H1 (cell line): ENCODE measurements around the gene C1orf21. TPM values are rescaled to one million over a fixed set of nuclear protein-coding genes. Genes with fewer than 3 reads are reported as not detected.

Experiments used
- CTCF ChIA-PET: fragments of 300-600 bp; sonication (Branson Sonifier 250); formaldehyde crosslinking; loops from one replicate; lab custom pipeline; 2021; ENCODE audit not compliant: partially characterized antibody; lab: Charles Lee
- POLR2A ChIA-PET: fragments of 300-600 bp; sonication (Branson Sonifier 250); formaldehyde crosslinking; loops from one replicate; lab custom pipeline; 2021; ENCODE audit warnings: inconsistent platforms; ENCODE audit not compliant: partially characterized antibody; lab: Charles Lee
- DNase-seq, 2 experiments: peaks; one replicate each; pipeline versions ENCODE4 v3.0.0 to v3.0.0-alpha.2; 2010 to 2022; ENCODE audit warnings: low spot score in 2 of 2, low read depth in 1 of 2, mixed read lengths in 1 of 2
- FAIRE-seq: peaks from 2 replicates; lab custom pipeline; 2011; peaks lifted over from hg19 to GRCh38; lab: Jason Lieb, UNC
- H2AFZ ChIP-seq: 2 replicates; pipeline ENCODE4 v1.8.1; 2012; ENCODE audit warnings: low read length, inconsistent platforms
- H2AK5ac ChIP-seq: 2 replicates; pipeline ENCODE4 v1.6.1; 2013; ENCODE audit warnings: low read depth, low read length
- H2BK120ac ChIP-seq: replicated peaks from 2 replicates; pipeline ENCODE3; 2013; ENCODE audit warnings: low read depth, low read length, inconsistent platforms
- H2BK12ac ChIP-seq: 2 replicates; pipeline ENCODE4 v1.6.1; 2013; ENCODE audit warnings: low read depth, low read length
- H2BK15ac ChIP-seq: 2 replicates; pipeline ENCODE4 v1.6.1; 2013; ENCODE audit warnings: low read length
- H2BK20ac ChIP-seq: 2 replicates; pipeline ENCODE4 v1.6.1; 2013; ENCODE audit warnings: low read length
- H2BK5ac ChIP-seq: 2 replicates; pipeline ENCODE4 v1.6.1; 2013; ENCODE audit warnings: low read depth, low read length
- H3K14ac ChIP-seq: 2 replicates; pipeline ENCODE4 v1.6.1; 2013; ENCODE audit warnings: inconsistent platforms; ENCODE audit not compliant: insufficient read length
- H3K18ac ChIP-seq: 2 replicates; pipeline ENCODE4 v1.6.1; 2013; ENCODE audit warnings: low read length; ENCODE audit errors: extremely low read depth
- H3K23ac ChIP-seq: 2 replicates; pipeline ENCODE4 v1.6.1; 2013; ENCODE audit warnings: inconsistent platforms; ENCODE audit not compliant: insufficient read length
- H3K23me2 ChIP-seq: 2 replicates; pipeline ENCODE4 v1.6.1; 2013; ENCODE audit warnings: low read depth, low read length
- H3K27ac ChIP-seq: 2 replicates; pipeline ENCODE4 v1.6.1; 2011; ENCODE audit warnings: low read depth, low read length, inconsistent platforms
- H3K27me3 ChIP-seq, 4 experiments: replicated peaks in 1 of 4; 1 replicate in 1 of 4; 2 replicates in 3 of 4; pipeline versions ENCODE4 v1.6.1 to v1.8.1; 2011 to 2013; ENCODE audit warnings: low read length in 3 of 4, mild to moderate bottlenecking in 3 of 4, inconsistent platforms in 2 of 4, mixed read lengths in 2 of 4, moderate library complexity in 1 of 4; ENCODE audit not compliant: control insufficient read depth in 3 of 4, insufficient read depth in 3 of 4; ENCODE audit errors: extremely low read depth in 1 of 4
- H3K36me3 ChIP-seq, 4 experiments: 2 replicates each; pipeline versions ENCODE4 v1.6.1 to v1.8.1; 2011 to 2013; ENCODE audit warnings: mild to moderate bottlenecking in 4 of 4, low read length in 3 of 4, moderate library complexity in 2 of 4, control low read depth in 1 of 4, inconsistent platforms in 1 of 4; ENCODE audit not compliant: insufficient read depth in 4 of 4, control insufficient read depth in 2 of 4
- H3K4ac ChIP-seq: replicated peaks from 2 replicates; pipeline ENCODE3; 2013; ENCODE audit warnings: low read length, low read depth, mixed read lengths, inconsistent platforms; ENCODE audit not compliant: insufficient read length
- H3K4me1 ChIP-seq, 4 experiments: replicated peaks in 1 of 4; 1 replicate in 1 of 4; 2 replicates in 3 of 4; pipeline versions ENCODE4 v1.6.1 to v1.8.1; 2011 to 2013; ENCODE audit warnings: low read length in 3 of 4, inconsistent platforms in 2 of 4, mixed read lengths in 1 of 4; ENCODE audit not compliant: insufficient read depth in 4 of 4, control insufficient read depth in 3 of 4
- H3K4me2 ChIP-seq, 2 experiments: 2 replicates each; pipeline versions ENCODE4 v1.6.1 to v1.8.1; 2011 to 2013; ENCODE audit warnings: low read depth in 2 of 2, low read length in 2 of 2, control low read depth in 1 of 2, inconsistent platforms in 1 of 2, mild to moderate bottlenecking in 1 of 2; ENCODE audit not compliant: insufficient read depth in 1 of 2
- H3K4me3 ChIP-seq, 4 experiments: fragments of 200-600, 300-600 bp in 1 of 4; sonication (generic), shearing (Covaris generic), sonication (Bioruptor Twin) in 1 of 4; 2 replicates each; pipeline versions ENCODE4 v1.5.1 to v1.8.1; 2011 to 2016; ENCODE audit warnings: low read length in 4 of 4, low read depth in 3 of 4, control low read depth in 2 of 4, inconsistent platforms in 2 of 4, mild to moderate bottlenecking in 2 of 4, mixed read lengths in 1 of 4, moderate library complexity in 1 of 4; ENCODE audit not compliant: insufficient read depth in 2 of 4; ENCODE audit errors: extremely low read depth in 1 of 4
- H3K56ac ChIP-seq: replicated peaks from 2 replicates; pipeline ENCODE3; 2013; ENCODE audit warnings: low read depth, mild to moderate bottlenecking, mixed read lengths, low read length, inconsistent platforms; ENCODE audit not compliant: insufficient read length
- H3K79me1 ChIP-seq: 2 replicates; pipeline ENCODE4 v1.6.1; 2013; ENCODE audit warnings: low read depth, low read length, control low read depth
- H3K79me2 ChIP-seq, 2 experiments: 2 replicates each; pipeline versions ENCODE4 v1.6.1 to v1.8.1; 2012 to 2013; ENCODE audit warnings: low read length in 2 of 2, mild to moderate bottlenecking in 2 of 2, inconsistent platforms in 1 of 2; ENCODE audit not compliant: insufficient read depth in 2 of 2, control insufficient read depth in 1 of 2
- H3K9ac ChIP-seq, 4 experiments: replicated peaks in 1 of 4; 1 replicate in 1 of 4; 2 replicates in 3 of 4; pipeline versions ENCODE4 v1.6.1 to v1.8.1; 2011 to 2013; ENCODE audit warnings: low read depth in 3 of 4, low read length in 3 of 4, control low read depth in 2 of 4, mild to moderate bottlenecking in 2 of 4, moderate library complexity in 2 of 4, inconsistent platforms in 1 of 4; ENCODE audit errors: extremely low read depth in 1 of 4
- H3K9me3 ChIP-seq, 2 experiments: 2 replicates each; pipeline versions ENCODE4 v1.6.1 to v1.8.1; 2012 to 2013; ENCODE audit warnings: mild to moderate bottlenecking in 2 of 2, moderate library complexity in 2 of 2, control low read depth in 1 of 2, inconsistent platforms in 1 of 2, low read depth in 1 of 2, low read length in 1 of 2, mixed read lengths in 1 of 2; ENCODE audit not compliant: insufficient read depth in 2 of 2
- H4K20me1 ChIP-seq, 2 experiments: replicated peaks in 1 of 2; 2 replicates each; pipeline versions ENCODE3 to v1.8.1; 2011 to 2013; ENCODE audit warnings: inconsistent platforms in 2 of 2, low read length in 2 of 2, mild to moderate bottlenecking in 1 of 2; ENCODE audit not compliant: insufficient read depth in 2 of 2, control insufficient read depth in 1 of 2
- H4K5ac ChIP-seq: 2 replicates; pipeline ENCODE4 v1.6.1; 2013; ENCODE audit warnings: low read length, low read depth, mixed read lengths, inconsistent platforms; ENCODE audit not compliant: insufficient read length
- H4K8ac ChIP-seq: 2 replicates; pipeline ENCODE4 v1.8.0; 2013; ENCODE audit warnings: mild to moderate bottlenecking, moderate library complexity, low read length, inconsistent platforms; ENCODE audit not compliant: insufficient read depth; ENCODE audit errors: extremely low read depth
- H4K91ac ChIP-seq: replicated peaks from 2 replicates; pipeline ENCODE3; 2013; ENCODE audit warnings: low read length, mixed read lengths, inconsistent platforms; ENCODE audit not compliant: insufficient read length
- ASH2L ChIP-seq: fragments of 200-600, 300-600 bp; sonication (generic); IDR thresholded peaks from one replicate; pipeline ENCODE4 v1.7.1; 2017; ENCODE audit warnings: low read length
- BACH1 ChIP-seq: IDR thresholded peaks from 2 replicates; pipeline ENCODE4 v1.6.1; 2012; ENCODE audit warnings: low read length, improper control_type of control experiment
- BCL11A ChIP-seq, 2 experiments: IDR thresholded peaks; one replicate each; pipeline ENCODE4 v1.6.1; 2011; ENCODE audit warnings: low read depth in 2 of 2, low read length in 2 of 2, mild to moderate bottlenecking in 2 of 2
- CHD2 ChIP-seq: IDR thresholded peaks from 2 replicates; pipeline ENCODE4 v1.6.1; 2012; ENCODE audit warnings: low read length, improper control_type of control experiment
- CREB1 ChIP-seq: IDR thresholded peaks from 2 replicates; pipeline ENCODE4 v1.6.1; 2012; ENCODE audit warnings: inconsistent platforms
- E2F6 ChIP-seq: IDR thresholded peaks from 2 replicates; pipeline ENCODE4 v1.6.1; 2012; ENCODE audit warnings: inconsistent platforms
- GTF2F1 ChIP-seq: IDR thresholded peaks from 2 replicates; pipeline ENCODE4 v1.6.1; 2012; ENCODE audit warnings: low read depth, low read length, improper control_type of control experiment, borderline replicate concordance
- HDAC2 ChIP-seq, 2 experiments: fragments of 300-600 bp in 1 of 2; sonication (generic) in 1 of 2; IDR thresholded peaks; 2 replicates each; pipeline ENCODE4 v1.6.1; 2011 to 2012; ENCODE audit warnings: low read depth in 2 of 2, low read length in 2 of 2, mild to moderate bottlenecking in 2 of 2, moderate library complexity in 2 of 2, borderline replicate concordance in 1 of 2, inconsistent platforms in 1 of 2
- POLR2A ChIP-seq, 2 experiments: IDR thresholded peaks; 1 replicate in 1 of 2; 2 replicates in 1 of 2; pipeline ENCODE4 v1.6.1; 2011; ENCODE audit warnings: low read depth in 2 of 2, low read length in 2 of 2, mild to moderate bottlenecking in 2 of 2; ENCODE audit errors: control extremely low read depth in 1 of 2
- RXRA ChIP-seq: IDR thresholded peaks from 2 replicates; pipeline ENCODE4 v1.6.1; 2011; ENCODE audit warnings: low read depth, mild to moderate bottlenecking, low read length, moderate library complexity; ENCODE audit not compliant: insufficient read depth
- SIN3A ChIP-seq, 2 experiments: IDR thresholded peaks in 1 of 2; conservative IDR thresholded peaks in 1 of 2; 2 replicates each; pipeline ENCODE4 v1.6.1; 2011 to 2012; ENCODE audit warnings: low read length in 2 of 2, improper control_type of control experiment in 1 of 2, low read depth in 1 of 2, mild to moderate bottlenecking in 1 of 2
- TAF1 ChIP-seq: IDR thresholded peaks from 2 replicates; pipeline ENCODE4 v1.6.1; 2011; ENCODE audit warnings: mild to moderate bottlenecking, low read depth, low read length
- TEAD4 ChIP-seq: IDR thresholded peaks from 2 replicates; pipeline ENCODE4 v1.6.1; 2012; ENCODE audit warnings: low read depth, low read length, inconsistent platforms, mixed read lengths
- USF2 ChIP-seq: IDR thresholded peaks from 2 replicates; pipeline ENCODE4 v1.6.1; 2011; ENCODE audit warnings: low read length, improper control_type of control experiment
- WGBS, 2 experiments: shearing (Covaris generic) in 1 of 2; methylation state at CpG; one replicate each; pipeline versions ENCODE4 v1.1.6 to v1.1.7; 2013 to 2015; ENCODE audit warnings: low lambda C conversion rate in 2 of 2, mixed read lengths in 2 of 2, inconsistent platforms in 1 of 2, low coverage in 1 of 2, missing lambda C conversion rate in 1 of 2; ENCODE audit not compliant: insufficient replicate concordance in 2 of 2, insufficient coverage in 1 of 2, insufficient read length in 1 of 2; ENCODE audit errors: extremely low coverage in 1 of 2, missing lambda C conversion rate in 1 of 2; 5-methylcytosine and 5-hydroxymethylcytosine counted together
- polyA plus RNA-seq, 7 experiments: library from polyadenylated mRNA; depleted of rRNA in 3 of 7; stranded (reverse) in 5 of 7; unstranded in 2 of 7; fragments of >200 nt in 5 of 7; fragments of 200-250 nt in 2 of 7; gene quantifications; 1 replicate in 5 of 7; 2 replicates in 1 of 7; 4 replicates in 1 of 7; pipeline versions ENCODE4 v1.2.1 to v1.2.3, GENCODE V29; 2011 to 2013; ENCODE audit warnings: missing spikeins in 2 of 7, mixed read lengths in 2 of 7
- total RNA-seq: library from RNA; stranded (reverse); fragmentation: NEBNext Ultra II Directional; extraction: Animal tissue kit (Norgen Biotek cat#: 25700); gene quantifications from 2 replicates; pipeline ENCODE4 v1.2.1, GENCODE V29; 2021

C1orf21 gene
- total and polyA plus RNA-seq, 2 of the 8 experiments (the other 6 are each of a cell fraction or from before 2014, with no cell fraction given), result 16.6 to 51.0 TPM

GRCh38 chr1:184606786-184607185, 220.0 kb downstream of the C1orf21 start:
- Histone ChIP-seq H3K79me2 (no peaks in the 10 kb centered on the region), H2BK120ac (no peak overlapping the region), H3K27ac (no peak overlapping the region), H3K4me1 (peaks cover 0 to 7% (median 2%) of the 10 kb centered on the region in 4 experiments; a peak in 2 of 7 replicates), H3K4me2 (no peak overlapping the region), H4K91ac (no peak overlapping the region), H3K4ac (no peak overlapping the region), H3K36me3 (no peaks in the 10 kb centered on the region; a peak in 1 of 8 replicates), H3K23me2 (no peaks in the 10 kb centered on the region), H2BK12ac (no peak overlapping the region), H4K5ac (no peak overlapping the region), H3K56ac (no peak overlapping the region), H3K14ac (no peak overlapping the region), H2BK5ac (no peak overlapping the region), H3K4me3 (no peak overlapping the region), H3K18ac (no peak overlapping the region), H3K79me1 (no peaks in the 10 kb centered on the region), H2BK15ac (no peak overlapping the region), H3K9ac (no peak overlapping the region), H4K8ac (no peak overlapping the region), H2BK20ac (no peak overlapping the region), H3K27me3 (no peaks in the 10 kb centered on the region), H4K20me1 (no peaks in the 10 kb centered on the region), H2AFZ (no peak overlapping the region), H3K9me3 (no peaks in the 10 kb centered on the region), H2AK5ac (no peak overlapping the region), H3K23ac (no peak overlapping the region)
- ChIA-PET POLR2A (no interaction called here), CTCF (interaction anchor here (1.2 kb wide), 1 partner anchor 57 kb away, joined by 6 read pairs; no protein-coding TSS in a partner anchor)
- DNase-seq, result no peak
- no peak for FAIRE-seq
- 93% methylated on average over 1 of the region's 1 CpG; no CpG with 5 or more reads in 1 of the 2 experiments for WGBS, 2 experiments
- TF ChIP-seq BCL11A (IDR thresholded peaks at IDR 0.05; ENCODE audit: low read depth in 2 of 2, low read length in 2 of 2) (no peak), USF2 (no peak), GTF2F1 (no peak), CHD2 (no peak), SIN3A (conservative IDR thresholded peaks at IDR 0.05 in 1 of 2, IDR thresholded peaks at IDR 0.05 in 1 of 2; ENCODE audit: low read depth in 1 of 2, low read length in 2 of 2) (no peak), CREB1 (no peak), RXRA (no peak), E2F6 (no peak), TAF1 (no peak), TEAD4 (no peak), POLR2A (IDR thresholded peaks at IDR 0.05; ENCODE audit: control extremely low read depth in 1 of 2, low read depth in 2 of 2, low read length in 2 of 2) (no peak), HDAC2 (IDR thresholded peaks at IDR 0.05; ENCODE audit: borderline replicate concordance in 1 of 2, low read depth in 2 of 2, low read length in 2 of 2) (no peak), BACH1 (no peak), ASH2L (no peak)
